HG03575 (cell line): ENCODE measurements around the gene FMNL2.
A peak's percentile ranks its signal among the peaks of the same experiment; 100 is the strongest.

Source experiments
- ATAC-seq: cut with Tn5 transposase; IDR thresholded peaks from one replicate; pipeline ENCODE4 v1.9.1; 2021; ENCODE audit not compliant: unreplicated experiment, insufficient number of reproducible peaks, low FRiP score; ENCODE audit errors: extremely low read depth

FMNL2 gene

GRCh38 chr2:152682663-152683062 is 347.7 kb downstream of the FMNL2 start:
- no peak for ATAC-seq

DNA sequence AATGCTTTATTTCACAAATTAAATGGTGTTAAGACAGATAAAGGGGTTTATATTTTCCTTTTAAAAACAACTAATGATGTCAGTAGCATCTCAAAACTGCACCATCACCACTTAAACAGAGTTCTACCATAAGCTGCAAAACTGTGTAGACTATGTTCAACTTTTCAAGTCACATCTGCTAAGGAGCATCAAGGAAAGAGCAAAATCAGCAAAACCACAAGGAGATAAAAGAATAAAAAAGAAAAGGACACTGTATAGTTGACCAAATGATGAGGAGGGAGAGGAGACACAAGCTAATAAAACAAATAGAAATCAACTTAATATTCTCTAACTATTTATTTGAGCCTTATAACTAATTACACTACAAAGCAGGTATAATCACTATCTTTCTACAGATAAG is 348.4 kb downstream of the FMNL2 start:
- ATAC-seq = no peak

DNA sequence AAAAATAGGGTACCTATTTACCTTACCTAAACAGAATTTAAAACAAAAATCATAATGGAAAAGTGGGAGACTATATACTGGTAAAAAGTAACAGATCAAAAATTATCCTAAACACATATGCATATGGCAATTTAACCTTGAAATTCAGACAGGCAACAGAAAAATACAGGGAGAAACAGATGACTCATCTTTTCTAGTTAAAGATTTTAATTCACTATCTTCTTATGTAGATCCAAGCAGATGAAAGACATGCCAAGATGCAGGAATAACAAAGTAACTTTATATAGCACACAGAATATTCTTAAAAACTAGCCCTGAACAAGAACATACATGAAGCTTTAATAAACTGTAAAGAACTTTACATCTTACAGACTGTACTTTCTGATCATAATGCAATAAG is 351.3 kb downstream of the FMNL2 start:
- no peak for ATAC-seq

DNA sequence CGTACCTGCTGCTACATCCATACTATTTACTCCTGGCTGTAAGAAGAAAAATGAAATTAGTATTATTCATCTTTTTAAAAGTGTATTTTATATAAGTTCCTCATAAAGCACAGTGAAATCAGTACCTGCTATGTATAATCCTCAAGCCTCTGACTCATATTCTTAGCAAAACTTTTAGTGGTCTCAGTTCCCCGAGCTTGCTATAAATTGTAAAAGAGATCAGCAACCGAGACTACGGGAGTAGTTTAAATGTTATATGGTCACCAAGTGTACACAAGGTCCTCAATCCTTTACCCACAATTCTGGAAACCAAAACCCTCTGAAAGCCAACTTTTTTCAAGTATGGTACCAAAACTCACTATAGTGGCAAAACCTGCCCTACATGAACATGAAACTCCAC is 358.1 kb downstream of the FMNL2 start:
- ATAC-seq = peak; percentile 88

DNA sequence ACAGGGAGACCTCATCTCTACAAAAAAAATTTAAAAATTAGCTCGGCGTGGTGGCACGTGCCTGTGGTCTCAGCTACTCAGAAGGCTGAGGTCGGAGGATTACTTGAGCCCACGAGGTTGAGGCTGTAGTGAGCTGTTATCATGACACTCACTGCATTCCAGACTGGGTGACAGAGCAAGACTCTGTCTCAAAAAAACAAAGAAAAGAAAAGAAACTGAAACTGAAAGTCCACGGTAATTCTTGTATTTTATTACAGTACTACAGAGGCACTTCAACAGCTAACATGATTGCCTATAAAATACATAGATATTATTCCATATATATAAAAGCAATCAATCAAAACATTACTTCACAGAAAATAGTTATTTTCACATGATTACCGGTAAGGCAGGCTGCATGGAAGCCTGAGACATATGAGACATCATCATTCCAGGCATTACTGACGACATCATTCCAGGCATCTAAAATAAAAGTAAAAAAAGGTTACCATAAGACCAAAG is 359.2 kb downstream of the FMNL2 start:
- ATAC-seq = peak; percentile 42

DNA sequence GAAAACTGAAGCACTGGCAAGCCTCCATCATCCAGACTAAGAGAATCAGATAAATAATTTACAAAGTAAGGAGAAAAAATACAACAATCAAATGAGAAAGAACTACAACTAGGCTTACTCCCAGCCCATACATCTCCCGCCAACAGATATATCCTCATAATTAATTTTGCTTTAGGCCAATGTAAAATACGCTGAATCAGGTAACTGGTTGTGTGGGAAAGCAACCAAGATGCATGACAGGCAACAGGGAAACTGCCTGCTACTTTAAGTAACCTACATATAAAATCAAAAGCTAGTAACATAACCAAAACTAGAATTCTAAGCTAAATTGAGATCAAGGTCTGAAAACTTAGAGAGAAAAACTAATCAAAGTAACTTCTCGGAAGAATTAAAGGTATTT is 360.8 kb downstream of the FMNL2 start:
- ATAC-seq = no peak

GRCh38 chr2:152696476-152696875 is 361.5 kb downstream of the FMNL2 start:
- ATAC-seq = no peak
